Measurements from ENCODE around the gene TNRC6C.

TNRC6C gene

GRCh38 chr17:78013683-78014467, 55.4 kb downstream of the TNRC6C start:
- no peak overlapping the region for H3K27ac ChIP-seq (ENCODE audit: low read depth, low read length)
- no peaks in the 10 kb centered on the region for H3K9me2 ChIP-seq (replicated peaks; ENCODE audit: insufficient read depth, low read length)
- no peaks in the 10 kb centered on the region for H4K20me1 ChIP-seq (ENCODE audit: low read depth, low read length)
- H3K9ac ChIP-seq (ENCODE audit: low read length) = no peak overlapping the region
- H3K27me3 ChIP-seq (ENCODE audit: low read length) = no peaks in the 10 kb centered on the region
- H3K79me2 ChIP-seq (ENCODE audit: insufficient read depth, low read length) = no peaks in the 10 kb centered on the region
- no peaks in the 10 kb centered on the region for H3F3A ChIP-seq (ENCODE audit: insufficient read depth)
- no peak overlapping the region for H3K4me3 ChIP-seq (ENCODE audit: insufficient read depth, low read length, poor library complexity, severe bottlenecking)
- H3K9me3 ChIP-seq (ENCODE audit: insufficient read depth, low read length) = no peaks in the 10 kb centered on the region
- no peaks in the 10 kb centered on the region for H3K36me3 ChIP-seq (ENCODE audit: low read length)
- H2AFZ ChIP-seq (ENCODE audit: low read depth, low read length, severe bottlenecking) = no peak overlapping the region
- no peak overlapping the region for H3K4me2 ChIP-seq (ENCODE audit: low read depth, low read length, poor library complexity, severe bottlenecking)
- no peak for TF ChIP-seq EZH2phosphoT487 (conservative IDR thresholded peaks at IDR 0.05; ENCODE audit: low read length)
- TF ChIP-seq CTCF (IDR thresholded peaks at IDR 0.05; ENCODE audit: insufficient read depth, low read length, poor library complexity, severe bottlenecking) = peak; percentile 86

- TF ChIP-seq EZH2phosphoT487 (conservative IDR thresholded peaks at IDR 0.05; ENCODE audit: low read length) = no peak
- TF ChIP-seq CTCF (IDR thresholded peaks at IDR 0.05; ENCODE audit: insufficient read depth, low read length, poor library complexity, severe bottlenecking) = no peak
- no peak overlapping the region for H3K9ac ChIP-seq (ENCODE audit: low read length)
- H3K36me3 ChIP-seq (ENCODE audit: low read length) = no peaks in the 10 kb centered on the region
- no peaks in the 10 kb centered on the region for H3K79me2 ChIP-seq (ENCODE audit: insufficient read depth, low read length)
- no peaks in the 10 kb centered on the region for H3K9me2 ChIP-seq (replicated peaks; ENCODE audit: insufficient read depth, low read length)
- no peak overlapping the region for H3K4me3 ChIP-seq (ENCODE audit: insufficient read depth, low read length, poor library complexity, severe bottlenecking)
- H3F3A ChIP-seq (ENCODE audit: insufficient read depth) = no peaks in the 10 kb centered on the region
- no peak overlapping the region for H2AFZ ChIP-seq (ENCODE audit: low read depth, low read length, severe bottlenecking)
- no peaks in the 10 kb centered on the region for H4K20me1 ChIP-seq (ENCODE audit: low read depth, low read length)
- H3K27me3 ChIP-seq (ENCODE audit: low read length) = no peaks in the 10 kb centered on the region
- no peaks in the 10 kb centered on the region for H3K9me3 ChIP-seq (ENCODE audit: insufficient read depth, low read length)
- H3K4me2 ChIP-seq (ENCODE audit: low read depth, low read length, poor library complexity, severe bottlenecking) = no peak overlapping the region
- no peak overlapping the region for H3K27ac ChIP-seq (ENCODE audit: low read depth, low read length)
These were observed 56.1 kb downstream of the TNRC6C start for GRCh38 chr17:78014646-78015045.

- no peak for TF ChIP-seq EZH2phosphoT487 (conservative IDR thresholded peaks at IDR 0.05; ENCODE audit: low read length)
- no peak for TF ChIP-seq CTCF (IDR thresholded peaks at IDR 0.05; ENCODE audit: insufficient read depth, low read length, poor library complexity, severe bottlenecking)
- Histone ChIP-seq H3K27me3 (ENCODE audit: low read length) (no peaks in the 10 kb centered on the region), H3K4me2 (ENCODE audit: low read depth, low read length, poor library complexity, severe bottlenecking) (no peak overlapping the region), H3K9me3 (ENCODE audit: insufficient read depth, low read length) (no peaks in the 10 kb centered on the region), H3K9me2 (replicated peaks; ENCODE audit: insufficient read depth, low read length) (no peaks in the 10 kb centered on the region), H2AFZ (ENCODE audit: low read depth, low read length, severe bottlenecking) (no peak overlapping the region), H3K79me2 (ENCODE audit: insufficient read depth, low read length) (no peaks in the 10 kb centered on the region), H4K20me1 (ENCODE audit: low read depth, low read length) (no peaks in the 10 kb centered on the region; the same call in 1 of the 2 replicates), H3K36me3 (ENCODE audit: low read length) (no peaks in the 10 kb centered on the region), H3K9ac (ENCODE audit: low read length) (no peak overlapping the region), H3K27ac (ENCODE audit: low read depth, low read length) (no peak overlapping the region), H3K4me3 (ENCODE audit: insufficient read depth, low read length, poor library complexity, severe bottlenecking) (no peak overlapping the region), H3F3A (ENCODE audit: insufficient read depth) (no peaks in the 10 kb centered on the region)
These were observed 58.3 kb downstream of the TNRC6C start for GRCh38 chr17:78016852-78017251.

Data from SU-DHL-6 (cell line).